ENCODE results near the gene BDP1.
"Not testable (repeated sequence)": the region's sequence is repeated elsewhere in the genome, so short reads cannot be mapped to it uniquely, and the experiment has no call there.

BDP1 gene, protein sequence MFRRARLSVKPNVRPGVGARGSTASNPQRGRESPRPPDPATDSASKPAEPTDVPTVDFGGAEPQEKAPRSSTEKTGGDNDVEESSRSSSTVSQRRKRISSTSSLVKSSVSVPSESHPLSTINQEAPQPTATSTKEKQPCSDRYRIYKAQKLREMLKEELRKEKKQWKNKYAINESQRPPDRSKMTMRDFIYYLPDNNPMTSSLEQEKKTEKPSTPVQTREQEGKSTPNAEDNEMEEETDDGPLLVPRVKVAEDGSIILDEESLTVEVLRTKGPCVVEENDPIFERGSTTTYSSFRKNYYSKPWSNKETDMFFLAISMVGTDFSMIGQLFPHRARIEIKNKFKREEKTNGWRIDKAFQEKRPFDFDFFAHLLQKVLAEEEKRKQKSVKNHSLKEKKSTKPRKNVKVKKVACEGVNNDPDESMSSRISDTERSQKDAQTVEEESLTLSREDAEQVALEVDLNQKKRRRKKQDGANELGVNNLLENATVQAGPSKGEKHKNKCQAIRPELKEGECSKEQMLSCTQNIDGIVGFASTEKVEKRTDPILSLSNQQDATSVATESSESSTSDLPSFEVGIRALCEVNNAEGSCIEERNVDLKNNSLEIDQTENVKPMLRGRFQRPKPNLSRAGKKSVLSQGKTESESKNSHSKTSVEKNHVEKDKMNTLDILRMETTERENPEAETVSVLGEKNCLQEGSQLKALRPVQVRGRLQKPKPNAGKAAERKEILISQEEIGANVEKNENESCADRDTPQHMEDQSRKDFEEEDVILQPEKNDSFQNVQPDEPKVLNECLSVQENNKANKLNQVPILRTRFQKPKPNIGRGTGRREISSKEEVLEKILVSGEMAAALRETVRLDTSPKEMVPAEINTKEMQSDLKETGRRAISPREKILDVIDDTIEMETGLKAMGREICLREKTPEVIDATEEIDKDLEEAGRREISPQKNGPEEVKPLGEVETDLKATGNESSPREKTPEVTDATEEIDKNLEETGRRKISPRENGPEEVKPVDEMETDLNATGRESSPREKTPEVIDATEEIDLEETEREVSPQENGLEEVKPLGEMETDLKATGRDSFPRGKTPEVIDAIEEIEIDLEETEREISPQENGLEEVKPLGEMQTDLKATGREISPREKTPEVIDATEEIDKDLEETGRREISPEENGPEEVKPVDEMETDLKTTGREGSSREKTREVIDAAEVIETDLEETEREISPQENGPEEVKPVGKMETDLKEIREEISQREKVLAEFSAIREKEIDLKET (N-terminal part only)

DNA sequence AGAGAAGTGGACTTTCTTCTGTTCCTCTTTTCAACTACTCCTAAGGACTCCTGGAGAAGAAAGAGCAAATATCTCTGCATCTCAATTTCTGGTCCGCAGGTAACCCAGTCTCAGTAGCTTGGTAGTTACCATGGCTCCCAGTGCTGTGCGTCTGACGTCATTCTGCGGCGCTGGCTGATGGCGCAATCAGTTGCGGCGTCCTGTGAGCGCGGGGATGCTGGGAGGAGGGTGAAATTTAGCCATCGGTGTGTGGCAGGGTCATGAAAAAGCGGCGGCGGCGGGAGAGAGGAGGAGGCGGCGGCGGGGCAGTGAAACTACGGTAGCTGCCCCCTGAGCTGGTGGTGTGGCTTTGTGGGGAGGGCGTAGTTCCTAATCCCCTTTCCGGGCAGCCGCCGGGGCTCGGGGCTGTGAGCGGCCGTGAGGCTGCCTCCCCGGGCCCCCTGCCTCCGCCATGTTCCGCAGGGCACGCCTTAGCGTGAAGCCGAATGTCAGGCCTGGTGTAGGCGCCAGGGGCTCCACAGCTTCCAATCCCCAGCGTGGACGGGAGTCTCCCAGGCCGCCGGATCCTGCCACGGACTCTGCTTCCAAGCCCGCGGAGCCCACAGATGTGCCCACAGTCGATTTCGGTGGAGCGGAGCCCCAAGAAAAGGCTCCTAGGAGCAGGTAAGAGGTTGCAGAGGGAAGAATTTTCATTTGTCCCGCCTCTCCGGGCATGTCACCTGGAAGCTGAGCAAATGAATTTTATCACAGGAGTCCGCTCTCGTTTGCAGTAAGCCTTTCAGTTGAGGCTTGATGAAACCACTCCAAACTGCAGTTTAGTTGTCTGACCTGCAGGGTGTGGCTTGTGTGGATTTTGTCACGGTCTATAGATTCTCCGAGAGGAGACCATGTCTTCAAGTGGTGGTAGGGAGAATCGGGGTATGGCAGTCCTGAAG, at the start of gene BDP1:
TSS of gene BDP1 (plus strand) at position 225 of the 935 bp plus-strand sequence. CDS start at position 452, 227 bp downstream.
- peak; percentile 77 for DNase-seq (ENCODE audit: low spot score)

DNA sequence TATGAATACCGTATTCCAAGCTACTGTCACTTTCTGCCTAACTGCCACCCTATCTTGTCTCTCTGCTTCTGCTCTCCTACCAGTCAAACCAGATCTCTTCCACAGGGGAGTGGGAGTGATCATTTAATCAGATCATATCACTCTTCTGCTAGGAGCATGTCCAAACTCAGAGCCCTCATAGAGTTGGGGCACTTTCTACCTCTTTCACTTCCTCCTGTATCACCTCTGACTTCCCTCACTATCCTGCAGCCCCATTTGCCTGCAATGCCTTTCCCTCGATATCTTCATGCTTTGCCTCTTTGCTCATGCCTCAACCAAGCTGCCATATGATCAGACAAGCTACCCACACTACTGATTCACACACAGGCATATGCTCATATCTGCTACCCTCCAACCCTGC, 45.4 kb upstream of the BDP1 start:
- DNase-seq (ENCODE audit: low spot score) = not testable (repeated sequence)

DNA sequence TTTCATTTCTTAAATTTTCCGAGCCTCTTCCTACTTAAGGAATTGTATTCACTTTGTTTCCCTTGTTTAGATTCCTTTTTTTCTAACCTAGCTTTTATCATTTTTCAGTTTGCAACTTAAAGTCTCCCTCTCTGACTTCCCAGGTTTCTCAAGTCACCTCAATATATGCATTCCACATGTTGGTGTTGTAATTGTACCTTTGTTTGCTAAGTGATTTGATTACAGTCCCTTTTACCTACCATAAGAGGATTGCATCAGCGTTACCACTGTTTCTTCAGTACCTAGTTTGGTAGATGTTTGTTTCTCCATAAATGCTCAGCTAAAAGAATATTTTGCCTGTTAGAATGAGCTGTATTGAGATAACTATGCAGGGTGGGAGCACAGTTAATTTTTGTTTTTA, 39.8 kb upstream of the BDP1 start:
- not testable (repeated sequence) for DNase-seq (ENCODE audit: low spot score)

DNA sequence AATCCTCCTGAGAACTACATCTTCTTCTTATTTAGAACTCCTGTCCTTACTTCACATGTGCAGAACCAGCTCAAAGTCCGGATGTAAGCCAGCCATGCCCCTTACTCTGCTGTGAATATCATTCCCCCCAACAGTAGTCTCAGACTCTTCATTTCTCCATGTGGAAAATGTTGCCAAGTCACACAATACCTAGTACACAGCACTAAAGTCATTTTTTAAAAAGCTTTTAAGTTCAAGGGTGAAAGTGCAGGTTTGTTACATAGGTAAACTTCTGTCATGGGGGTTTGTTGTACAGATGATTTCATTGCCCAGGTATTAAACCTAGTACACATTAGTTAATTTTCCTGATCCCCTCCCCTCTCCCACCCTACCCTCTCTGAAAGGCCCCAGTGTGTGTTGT, 37.4 kb upstream of the BDP1 start:
- DNase-seq (ENCODE audit: low spot score) = not testable (repeated sequence)

DNA sequence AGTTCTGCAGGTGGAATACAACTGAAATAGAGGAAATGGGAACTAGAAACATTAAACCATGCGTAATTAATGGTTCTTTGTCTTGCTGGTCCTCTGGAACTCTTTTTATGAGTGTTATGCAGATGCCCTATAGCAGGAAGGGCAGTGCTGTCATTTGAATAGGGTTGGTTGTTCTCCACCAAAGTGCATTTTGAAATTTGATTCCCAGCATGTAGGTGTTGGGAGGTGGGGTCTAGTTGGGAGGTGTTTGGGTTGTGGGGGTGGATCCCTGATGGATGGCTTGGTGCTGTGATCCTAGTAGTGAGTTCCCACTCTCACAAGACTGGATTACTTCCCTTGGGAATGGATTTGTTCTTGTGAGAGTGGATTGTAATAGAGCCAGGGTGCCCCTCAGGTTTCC, 34.2 kb upstream of the BDP1 start:
- DNase-seq (ENCODE audit: low spot score) = not testable (repeated sequence)

DNA sequence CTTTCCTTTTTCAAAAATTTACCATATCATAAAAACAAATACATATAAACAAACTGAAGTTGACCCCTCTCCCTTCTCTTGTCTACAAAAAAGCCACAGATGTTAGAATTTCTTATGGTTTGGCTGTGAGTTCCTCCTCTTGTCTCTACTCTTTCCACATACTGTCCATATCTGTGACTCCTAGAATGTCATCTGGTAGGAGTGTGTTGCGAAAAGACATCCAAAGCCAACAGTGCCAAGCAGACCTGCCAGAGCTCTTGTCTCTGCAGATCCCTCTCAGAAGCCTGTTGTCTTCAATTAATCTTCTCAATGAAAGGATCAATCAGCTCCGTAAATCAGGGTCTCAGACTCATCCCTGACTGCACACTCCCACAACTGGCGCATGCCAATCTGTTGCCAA, 31.6 kb upstream of the BDP1 start:
- not testable (repeated sequence) for DNase-seq (ENCODE audit: low spot score)

DNA sequence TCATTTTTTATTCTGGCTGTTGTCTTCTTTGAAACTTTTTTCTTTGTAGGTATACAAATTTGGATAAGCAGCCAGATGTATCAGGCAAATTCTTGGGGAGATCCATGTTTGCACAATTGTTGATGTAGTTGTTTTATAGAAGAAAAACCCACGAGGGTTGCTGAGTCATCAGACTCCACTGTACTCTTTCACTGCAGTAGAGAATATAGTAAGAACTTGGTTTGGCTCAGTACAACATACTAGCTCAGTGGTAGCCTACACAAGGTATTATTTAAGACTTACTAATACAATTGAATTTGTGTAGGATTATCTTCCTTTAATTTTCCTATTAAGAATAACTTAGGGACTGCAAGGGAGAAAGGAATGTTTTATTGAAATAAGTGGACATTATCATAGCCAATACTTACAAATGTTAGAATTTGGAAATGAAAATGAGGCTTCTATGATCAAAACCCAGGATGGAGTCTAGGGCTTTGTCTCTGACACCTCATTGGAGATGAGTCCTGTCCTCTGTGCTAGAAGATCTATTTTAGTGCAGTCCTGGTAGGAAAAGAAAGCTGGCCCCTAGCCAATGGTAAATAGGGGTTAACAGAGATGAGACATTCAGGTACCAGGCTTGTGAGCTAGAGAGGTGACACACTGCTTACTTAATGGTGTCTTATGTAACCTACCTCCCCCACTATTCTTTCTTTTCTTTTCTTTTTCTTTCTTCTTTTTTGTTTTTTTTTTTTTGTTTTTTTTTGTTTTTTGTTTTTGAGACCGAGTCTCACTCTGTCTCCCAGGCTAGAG, 28.6 kb upstream of the BDP1 start:
- DNase-seq (ENCODE audit: low spot score) = not testable (repeated sequence)

DNA sequence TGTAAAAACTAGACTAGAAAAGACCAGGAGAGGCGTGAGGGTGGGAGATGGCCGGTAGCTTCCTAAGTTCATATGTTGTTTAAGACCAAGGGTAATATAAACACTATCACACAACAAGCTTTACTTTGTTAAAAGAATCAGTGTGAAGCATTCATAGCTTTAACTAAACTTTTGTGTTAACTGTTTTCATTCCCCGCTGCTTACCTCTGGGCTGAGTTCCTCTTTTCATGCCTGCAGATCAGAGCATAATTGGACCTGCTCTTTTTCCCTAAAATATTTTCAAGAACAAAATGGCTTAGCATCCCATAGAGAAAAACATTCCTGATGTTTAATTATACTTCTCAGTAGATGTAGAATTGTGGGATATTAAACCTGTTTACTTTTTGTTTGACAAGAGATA, 23.0 kb upstream of the BDP1 start:
- DNase-seq (ENCODE audit: low spot score) = not testable (repeated sequence)

DNA sequence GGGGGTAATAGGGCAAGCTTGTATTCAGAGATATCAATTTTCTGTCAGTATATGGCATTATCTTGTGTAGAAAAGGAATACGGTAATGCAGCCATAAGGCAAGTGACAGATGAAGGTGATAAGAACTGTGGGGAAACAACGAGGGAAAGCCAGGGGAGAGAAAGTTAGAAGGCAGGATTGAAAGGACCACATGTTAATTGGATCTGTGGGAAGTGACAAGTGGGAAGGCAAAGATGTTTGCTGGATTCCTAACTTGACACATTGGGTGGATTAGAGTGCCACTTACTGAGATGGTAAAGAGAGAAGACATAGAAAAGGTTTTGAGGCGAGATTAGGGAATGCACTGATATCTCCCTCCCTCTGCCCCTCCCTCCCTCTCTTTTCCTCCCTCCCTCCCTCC, 20.6 kb upstream of the BDP1 start:
- not testable (repeated sequence) for DNase-seq (ENCODE audit: low spot score)

DNA sequence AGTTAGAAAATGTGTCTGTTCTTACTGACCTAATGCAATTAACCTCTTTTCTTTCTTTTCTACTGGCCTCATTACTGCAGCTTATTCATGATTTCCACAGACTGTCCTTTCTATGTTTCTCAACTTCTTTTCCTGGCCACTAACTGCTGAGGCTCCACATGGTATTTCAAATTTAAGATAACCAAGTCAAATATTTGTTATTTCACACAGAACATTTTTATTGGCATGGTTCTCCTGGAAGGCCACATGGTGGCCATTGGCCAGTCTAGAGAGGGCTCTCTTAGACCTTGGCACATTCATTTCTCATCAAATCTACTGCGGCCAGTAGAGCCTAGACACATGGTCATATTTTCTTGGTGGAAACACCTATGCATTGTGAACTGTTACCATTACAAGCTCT, 13.9 kb upstream of the BDP1 start:
- DNase-seq (ENCODE audit: low spot score) = not testable (repeated sequence)

DNA sequence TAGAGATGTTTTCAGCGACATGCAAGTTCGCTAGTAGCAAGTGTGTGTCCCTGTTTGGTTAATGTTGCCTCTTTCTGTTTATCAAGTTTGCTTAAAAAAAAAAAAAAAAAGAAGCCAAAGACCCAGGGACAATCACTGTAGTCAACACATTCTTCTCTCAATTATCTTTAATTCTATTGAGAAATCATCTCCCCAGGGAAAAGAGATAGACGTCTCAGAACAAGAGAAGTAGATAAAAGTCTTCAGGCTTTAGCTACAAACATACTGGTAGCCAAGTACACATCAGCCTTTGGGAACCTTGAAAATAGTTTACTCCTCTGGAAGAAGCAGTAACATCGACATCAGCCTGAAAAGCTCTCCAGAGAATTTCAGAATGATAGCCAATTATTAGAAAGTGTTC, 11.6 kb upstream of the BDP1 start:
- DNase-seq (ENCODE audit: low spot score) = not testable (repeated sequence)

DNA sequence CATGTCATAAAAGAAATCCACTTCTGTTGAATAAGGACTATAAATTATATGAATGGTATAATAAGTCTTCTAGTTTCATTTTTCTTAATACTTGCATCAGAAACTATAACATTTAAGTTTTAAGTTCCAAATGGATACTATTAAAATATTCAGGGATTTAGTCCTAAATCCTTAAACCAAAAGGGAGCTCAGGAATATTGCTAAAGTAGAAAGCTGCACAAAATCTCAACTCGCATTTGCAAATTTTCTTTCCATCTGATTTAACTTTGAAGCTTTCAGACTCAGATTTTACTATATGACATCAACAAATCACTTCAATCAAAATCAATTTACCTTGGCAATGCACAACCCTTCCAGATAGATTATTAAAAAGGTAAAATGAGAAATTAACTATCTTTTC, 10.4 kb upstream of the BDP1 start:
- DNase-seq (ENCODE audit: low spot score) = not testable (repeated sequence)

DNA sequence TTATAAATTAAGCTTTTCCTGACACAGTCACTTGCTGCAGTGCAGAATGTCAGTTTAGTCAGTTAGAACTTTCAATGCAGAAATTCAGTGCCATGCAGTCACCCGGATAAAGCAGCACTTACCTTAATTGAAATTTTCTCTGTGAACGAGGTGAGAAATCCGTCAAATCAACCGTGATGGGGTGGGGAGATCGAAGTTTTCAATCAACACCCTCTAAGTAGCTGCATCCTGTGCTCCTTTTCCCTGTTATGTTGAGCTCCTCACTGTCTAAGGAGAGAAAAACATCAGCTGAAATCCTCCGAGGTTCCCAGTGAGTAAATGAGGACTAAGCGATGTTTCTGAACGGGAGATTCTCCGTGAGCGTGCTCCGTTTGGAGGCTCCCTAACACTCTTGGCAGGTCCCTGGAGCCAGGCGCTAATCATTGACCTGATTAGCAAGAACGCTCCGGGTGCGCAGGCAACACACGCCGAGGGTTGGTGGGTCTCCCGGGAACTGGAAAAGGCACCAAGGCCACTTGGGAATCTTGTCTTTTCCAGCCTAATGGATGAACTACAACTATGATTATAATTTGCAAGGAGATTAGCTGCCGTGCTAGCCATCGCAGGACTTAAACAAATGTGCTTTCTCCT, 9.8 kb upstream of the BDP1 start:
- DNase-seq (ENCODE audit: low spot score) = not testable (repeated sequence)

DNA sequence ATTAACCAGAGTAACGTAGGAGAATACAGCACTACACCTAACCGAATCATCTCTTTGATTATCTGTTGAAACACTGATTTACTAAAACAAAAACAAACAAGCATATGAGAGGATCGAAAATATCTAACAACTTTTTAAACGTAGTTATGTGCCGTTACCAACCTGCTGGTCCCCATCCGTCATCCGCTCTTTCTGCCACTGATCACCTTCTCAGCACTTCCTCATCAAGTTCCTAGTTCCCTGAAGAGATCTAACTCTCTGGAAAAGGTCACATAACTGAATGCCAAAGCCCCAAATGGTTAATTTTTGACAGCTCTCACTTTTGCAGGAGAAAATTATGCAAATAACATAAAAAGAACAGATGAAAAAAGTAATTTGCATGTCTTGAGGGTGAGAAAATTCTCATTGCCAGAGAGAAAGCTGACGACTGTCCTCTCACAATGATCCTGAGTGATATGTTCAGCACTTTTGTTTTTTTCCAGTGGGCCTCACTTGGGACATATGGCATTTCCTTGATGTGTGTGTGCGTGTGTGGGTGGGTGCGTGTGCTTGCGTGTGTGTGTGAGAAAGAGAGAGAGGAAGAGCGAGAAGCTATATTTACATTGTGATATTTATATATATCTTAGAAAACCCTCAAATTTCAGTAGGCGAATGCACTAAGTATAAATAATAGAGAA, 8.8 kb upstream of the BDP1 start:
- DNase-seq (ENCODE audit: low spot score) = not testable (repeated sequence)

DNA sequence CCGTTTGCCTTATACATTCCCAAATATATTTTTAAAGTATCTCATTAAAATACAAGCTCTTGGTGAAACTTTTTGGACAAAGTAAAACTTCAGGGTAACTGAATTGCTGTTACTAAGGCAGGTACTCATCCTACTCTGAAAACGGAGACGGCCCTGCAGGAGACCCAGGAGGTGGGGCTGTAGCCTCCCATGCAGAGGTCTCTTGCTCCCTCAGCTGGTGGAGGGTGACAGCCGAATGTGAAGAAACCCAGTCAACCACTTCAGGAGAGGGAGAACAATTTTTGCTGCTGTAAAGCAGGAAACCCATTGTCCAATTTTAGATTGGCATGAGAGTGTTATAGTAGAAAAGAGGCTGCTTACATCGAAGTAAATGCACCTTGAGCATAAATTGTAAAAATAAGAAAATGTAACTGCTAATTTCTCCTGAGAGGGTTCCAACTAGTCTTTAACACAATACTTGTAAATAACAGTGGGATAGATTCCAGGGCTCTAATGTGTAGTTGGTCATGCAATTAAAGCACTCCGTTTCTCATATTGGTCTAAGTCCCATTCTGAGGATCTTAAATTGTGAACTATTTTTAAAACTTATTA, 8.1 kb upstream of the BDP1 start:
- DNase-seq (ENCODE audit: low spot score) = not testable (repeated sequence)

DNA sequence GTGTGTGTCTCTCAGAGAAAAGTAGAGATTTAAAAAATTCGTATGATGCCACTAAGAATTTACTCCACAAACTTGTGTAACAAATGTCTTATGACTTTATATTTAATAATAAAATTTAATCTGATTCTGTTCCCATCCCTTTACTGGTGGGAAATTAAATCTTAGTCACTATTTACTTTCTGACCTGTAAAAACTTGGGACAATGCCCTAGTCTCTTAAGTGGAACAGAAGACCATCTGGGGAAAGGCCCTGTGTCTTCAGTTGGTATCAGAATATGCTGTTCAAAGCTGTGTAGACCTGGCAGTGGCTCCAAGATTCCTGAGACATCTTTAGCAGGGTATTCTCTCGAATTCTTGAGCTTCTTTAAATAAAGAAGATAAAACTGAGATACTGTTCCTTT, 2.6 kb upstream of the BDP1 start:
- DNase-seq (ENCODE audit: low spot score) = no peak

DNA sequence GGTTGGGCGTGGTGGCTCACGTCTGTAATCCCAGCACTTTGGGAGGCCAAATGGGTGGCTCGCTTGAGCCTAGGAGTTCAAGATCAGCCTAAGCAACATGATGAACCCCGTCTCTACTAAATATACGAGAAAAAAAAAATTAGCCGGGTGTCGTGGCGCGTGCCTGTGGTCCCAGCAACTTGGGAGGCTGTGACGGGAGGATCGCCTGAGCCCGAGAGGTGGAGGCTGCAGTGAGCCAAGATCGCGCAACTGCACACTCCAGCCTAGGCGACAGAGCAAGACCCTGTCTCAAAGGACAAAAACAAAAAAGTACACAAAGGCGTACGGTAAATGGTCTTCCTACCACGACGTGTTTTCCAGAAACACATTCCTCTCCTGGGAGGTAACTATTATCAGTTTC, 538 bp upstream of the BDP1 start:
- no peak for DNase-seq (ENCODE audit: low spot score)

DNA sequence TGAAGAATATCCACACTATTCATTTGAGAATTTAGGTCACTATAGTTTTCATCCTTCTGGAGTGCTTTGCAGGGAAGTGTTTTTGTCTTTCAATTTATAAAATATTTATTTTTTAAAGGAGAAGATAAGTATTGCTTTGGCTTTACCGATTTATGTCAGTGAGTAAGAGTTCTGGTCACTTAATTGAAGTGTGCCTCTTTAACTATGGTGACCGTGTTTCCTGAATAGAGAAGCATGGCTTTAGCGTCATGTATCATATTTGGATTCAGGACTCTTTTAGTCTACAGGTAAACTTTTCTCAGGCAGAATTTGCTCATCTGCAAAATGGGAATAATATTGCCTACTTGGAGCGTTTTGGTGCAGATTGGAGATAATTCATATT, 902 bp downstream of the BDP1 start:
- no peak for DNase-seq (ENCODE audit: low spot score)

DNA sequence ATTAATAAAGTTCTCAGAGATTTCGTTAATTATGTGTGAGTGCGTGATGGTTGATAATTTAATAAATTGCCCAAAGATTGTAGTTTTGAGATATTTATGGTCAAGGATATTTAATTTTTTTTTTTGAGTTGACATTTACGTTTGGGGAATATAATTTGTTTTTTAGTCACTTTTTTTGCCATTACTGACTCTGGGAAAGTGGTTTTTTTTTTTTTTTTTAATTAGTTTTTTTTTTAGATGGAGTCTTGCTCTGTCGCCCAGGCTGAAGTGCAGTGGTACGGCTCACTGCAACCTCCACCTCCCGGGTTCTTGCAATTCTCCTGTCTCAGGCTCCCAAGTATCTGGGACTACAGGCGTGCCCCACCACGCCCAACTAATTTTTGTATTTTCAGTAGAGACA, 1.7 kb downstream of the BDP1 start:
- DNase-seq (ENCODE audit: low spot score) = no peak

Measured in HuH-7.5 (cell line).